BE2C (cell line): ENCODE data around the gene COL19A1.

Experiments
- DNase-seq: peaks from one replicate; pipeline ENCODE4 v3.0.0-alpha.2; 2020
- H3K27me3 ChIP-seq: fragments of 250-450 bp; sonication (Bioruptor Pico); 2 replicates; pipeline ENCODE4 v1.5.1; 2020; ENCODE audit warnings: mild to moderate bottlenecking
- H3K36me3 ChIP-seq: fragments of 250-450 bp; sonication (Bioruptor Pico); 2 replicates; pipeline ENCODE4 v1.5.1; 2020; ENCODE audit warnings: mild to moderate bottlenecking
- H3K4me1 ChIP-seq: fragments of 250-450 bp; sonication (Bioruptor Pico); 2 replicates; pipeline ENCODE4 v1.5.1; 2020
- H3K4me3 ChIP-seq: 2 replicates; pipeline ENCODE4 v1.5.1; 2011; ENCODE audit warnings: low read depth, low read length
- H3K9me3 ChIP-seq: fragments of 250-450 bp; sonication (Bioruptor Pico); 2 replicates; pipeline ENCODE4 v1.5.1; 2020
- CTCF ChIP-seq: IDR thresholded peaks from 2 replicates; pipeline ENCODE4 v1.5.1; 2012; ENCODE audit warnings: mild to moderate bottlenecking, low read depth, low read length

The COL19A1 gene

GRCh38 chr6:69937402-69938136 is 71.2 kb downstream of the COL19A1 start:
- no peak for DNase-seq
- H3K4me3 ChIP-seq = no peak overlapping the region
- H3K4me1 ChIP-seq = peaks cover 11% of the 10 kb centered on the region
- no peaks in the 10 kb centered on the region for H3K27me3 ChIP-seq
- no peak for TF ChIP-seq CTCF
- H3K36me3 ChIP-seq = no peaks in the 10 kb centered on the region
- no peaks in the 10 kb centered on the region for H3K9me3 ChIP-seq

- H3K36me3 ChIP-seq = no peaks in the 10 kb centered on the region
- H3K27me3 ChIP-seq = no peaks in the 10 kb centered on the region
- no peak for DNase-seq
- no peaks in the 10 kb centered on the region for H3K4me1 ChIP-seq
- H3K9me3 ChIP-seq = no peaks in the 10 kb centered on the region
- no peak for TF ChIP-seq CTCF
- H3K4me3 ChIP-seq = no peak overlapping the region
These were observed 76.1 kb downstream of the COL19A1 start for GRCh38 chr6:69942485-69942884.

- no peak for TF ChIP-seq CTCF
- no peaks in the 10 kb centered on the region for H3K9me3 ChIP-seq
- no peaks in the 10 kb centered on the region for H3K27me3 ChIP-seq
- no peak overlapping the region for H3K4me3 ChIP-seq
- H3K4me1 ChIP-seq = no peaks in the 10 kb centered on the region; the same call in 1 of the 2 replicates
- no peak for DNase-seq
- no peaks in the 10 kb centered on the region for H3K36me3 ChIP-seq
These were observed 78.8 kb downstream of the COL19A1 start for GRCh38 chr6:69945192-69945591.

- no peak overlapping the region for H3K4me3 ChIP-seq
- H3K4me1 ChIP-seq = peaks cover 13% of the 10 kb centered on the region
- DNase-seq = no peak
- no peaks in the 10 kb centered on the region for H3K27me3 ChIP-seq
- no peak for TF ChIP-seq CTCF
- no peaks in the 10 kb centered on the region for H3K9me3 ChIP-seq
- no peaks in the 10 kb centered on the region for H3K36me3 ChIP-seq
These were observed 82.2 kb downstream of the COL19A1 start for GRCh38 chr6:69948479-69949114.

GRCh38 chr6:69953491-69953890 is 87.1 kb downstream of the COL19A1 start:
- Histone ChIP-seq H3K27me3 (no peaks in the 10 kb centered on the region), H3K4me1 (peaks cover 26% of the 10 kb centered on the region), H3K4me3 (no peak overlapping the region), H3K9me3 (no peaks in the 10 kb centered on the region), H3K36me3 (no peaks in the 10 kb centered on the region)
- DNase-seq = no peak
- TF ChIP-seq CTCF = no peak

GRCh38 chr6:69954733-69955132 is 88.4 kb downstream of the COL19A1 start:
- Histone ChIP-seq H3K36me3 (no peaks in the 10 kb centered on the region), H3K4me1 (peaks cover 34% of the 10 kb centered on the region), H3K4me3 (no peak overlapping the region), H3K27me3 (no peaks in the 10 kb centered on the region), H3K9me3 (no peaks in the 10 kb centered on the region)
- DNase-seq = no peak
- TF ChIP-seq CTCF = no peak
